DMS153 treated with DMSO at 0.1 percent for 48 hours (cell line): ENCODE data around the gene SORT1.
A peak's percentile ranks its signal among the peaks of the same experiment; 100 is the strongest.

Experiments used
- DNase-seq: peaks from one replicate; lab custom pipeline; 2025; ENCODE audit not compliant: unreplicated experiment; lab: John Stamatoyannopoulos, UW

SORT1 gene

GRCh38 chr1:109277434-109278204, 120.1 kb downstream of the SORT1 start:
- peak; percentile 33 for DNase-seq

GRCh38 chr1:109275706-109276345, 121.9 kb downstream of the SORT1 start:
- no peak for DNase-seq

GRCh38 chr1:109274533-109275476, 122.9 kb downstream of the SORT1 start:
- peak; percentile 40 for DNase-seq

DNA sequence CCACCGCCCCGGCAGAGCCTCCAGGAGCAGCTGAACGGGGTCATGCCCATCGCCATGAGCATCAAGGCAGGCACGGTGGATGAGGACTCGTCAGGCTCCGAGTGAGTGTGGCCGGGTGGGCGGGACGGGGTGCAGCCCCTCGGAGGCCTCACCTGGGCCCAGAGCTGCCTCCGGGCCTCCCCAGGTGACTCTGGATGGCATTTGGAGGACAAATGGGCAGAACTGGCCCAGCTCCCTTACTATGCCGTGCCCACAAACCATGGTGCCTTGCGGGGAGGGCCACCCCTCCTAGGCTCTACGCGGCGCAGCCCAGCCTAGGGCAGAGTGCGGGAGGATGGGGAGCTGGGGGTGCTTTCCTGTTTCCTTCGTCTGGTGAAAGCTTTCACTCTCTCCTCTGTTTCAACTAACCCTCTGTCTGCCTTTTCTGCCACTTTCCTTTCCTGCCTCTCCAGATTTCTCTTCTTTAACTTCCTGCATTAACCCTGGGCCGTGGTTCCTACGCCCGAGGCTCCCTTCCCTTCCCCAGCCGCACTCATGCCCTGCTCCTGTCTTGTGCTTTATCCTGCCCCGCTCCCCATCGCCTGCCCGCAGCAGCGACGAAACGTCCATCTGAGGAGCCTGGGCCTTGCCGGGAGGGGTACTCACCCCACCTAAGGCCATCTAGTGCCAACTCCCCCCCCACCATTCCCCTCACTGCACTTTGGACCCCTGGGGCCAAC, 124.0 kb downstream of the SORT1 start:
- DNase-seq: no peak

GRCh38 chr1:109272831-109273547, 124.7 kb downstream of the SORT1 start:
- no peak for DNase-seq

- no peak for DNase-seq
These were observed 125.5 kb downstream of the SORT1 start for GRCh38 chr1:109272021-109272799.

DNA sequence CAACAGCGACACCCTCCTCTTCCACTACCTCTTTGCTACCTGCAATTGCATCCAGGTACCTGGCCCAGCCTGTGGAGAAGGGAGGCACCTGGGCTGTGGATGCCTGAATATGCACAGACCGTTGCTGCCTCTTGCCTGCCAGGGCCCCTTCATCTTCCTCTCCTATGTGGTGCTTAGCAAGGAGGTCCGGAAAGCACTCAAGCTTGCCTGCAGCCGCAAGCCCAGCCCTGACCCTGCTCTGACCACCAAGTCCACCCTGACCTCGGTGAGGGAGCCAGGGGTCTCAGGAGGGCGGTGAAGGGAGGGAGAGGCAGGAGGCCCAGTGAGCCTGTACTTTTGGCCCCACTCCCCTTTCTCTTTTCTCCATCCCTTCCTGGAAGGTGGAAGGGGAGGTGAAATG, 126.3 kb downstream of the SORT1 start:
- DNase-seq: no peak

- no peak for DNase-seq
These were observed 126.9 kb downstream of the SORT1 start for GRCh38 chr1:109270623-109271317.

DNA sequence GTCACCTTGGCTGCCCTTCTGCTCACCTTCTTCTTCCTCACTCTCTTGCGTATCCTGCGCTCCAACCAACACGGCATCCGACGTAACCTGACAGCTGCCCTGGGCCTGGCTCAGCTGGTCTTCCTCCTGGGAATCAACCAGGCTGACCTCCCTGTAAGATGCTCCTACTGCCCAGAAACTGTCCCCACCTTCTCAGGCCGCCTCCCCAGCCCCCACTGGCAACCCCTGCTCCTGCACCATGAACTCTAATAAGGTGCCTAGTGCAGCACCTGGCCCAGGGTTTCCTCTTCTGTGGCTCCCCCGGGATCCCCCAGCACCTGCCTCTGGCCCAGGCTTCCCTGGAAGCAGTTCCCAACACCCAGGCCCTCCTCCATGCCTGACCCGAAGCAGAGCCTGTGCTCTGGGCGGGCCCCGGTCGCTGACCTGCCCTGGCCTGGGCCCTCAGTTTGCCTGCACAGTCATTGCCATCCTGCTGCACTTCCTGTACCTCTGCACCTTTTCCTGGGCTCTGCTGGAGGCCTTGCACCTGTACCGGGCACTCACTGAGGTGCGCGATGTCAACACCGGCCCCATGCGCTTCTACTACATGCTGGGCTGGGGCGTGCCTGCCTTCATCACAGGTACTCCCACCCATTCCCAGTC, 127.6 kb downstream of the SORT1 start:
- DNase-seq: no peak

DNA sequence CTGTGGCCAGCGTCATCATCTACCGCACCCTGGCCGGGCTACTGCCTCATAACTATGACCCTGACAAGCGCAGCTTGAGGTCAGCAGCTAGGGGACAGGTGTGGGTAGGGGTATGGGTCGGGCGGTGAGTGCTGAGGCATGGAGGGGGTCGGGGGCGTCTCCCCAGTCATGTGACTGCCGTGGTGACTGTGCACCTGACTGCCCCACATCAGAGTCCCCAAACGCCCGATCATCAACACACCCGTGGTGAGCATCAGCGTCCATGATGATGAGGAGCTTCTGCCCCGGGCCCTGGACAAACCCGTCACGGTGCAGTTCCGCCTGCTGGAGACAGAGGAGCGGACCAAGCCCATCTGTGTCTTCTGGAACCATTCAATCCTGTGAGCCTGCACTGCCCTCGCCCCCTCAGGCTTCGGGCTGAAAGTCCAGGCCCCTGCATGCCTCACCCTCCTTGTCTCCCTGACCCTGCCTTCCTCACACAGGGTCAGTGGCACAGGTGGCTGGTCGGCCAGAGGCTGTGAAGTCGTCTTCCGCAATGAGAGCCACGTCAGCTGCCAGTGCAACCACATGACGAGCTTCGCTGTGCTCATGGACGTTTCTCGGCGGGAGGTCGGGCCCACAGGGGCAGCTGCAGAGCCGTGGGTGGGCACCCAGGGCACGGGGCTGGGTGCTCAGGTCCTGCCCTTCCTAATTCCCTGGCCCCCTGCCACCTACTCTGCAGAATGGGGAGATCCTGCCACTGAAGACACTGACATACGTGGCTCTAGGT, 128.3 kb downstream of the SORT1 start:
- DNase-seq: no peak

DNA sequence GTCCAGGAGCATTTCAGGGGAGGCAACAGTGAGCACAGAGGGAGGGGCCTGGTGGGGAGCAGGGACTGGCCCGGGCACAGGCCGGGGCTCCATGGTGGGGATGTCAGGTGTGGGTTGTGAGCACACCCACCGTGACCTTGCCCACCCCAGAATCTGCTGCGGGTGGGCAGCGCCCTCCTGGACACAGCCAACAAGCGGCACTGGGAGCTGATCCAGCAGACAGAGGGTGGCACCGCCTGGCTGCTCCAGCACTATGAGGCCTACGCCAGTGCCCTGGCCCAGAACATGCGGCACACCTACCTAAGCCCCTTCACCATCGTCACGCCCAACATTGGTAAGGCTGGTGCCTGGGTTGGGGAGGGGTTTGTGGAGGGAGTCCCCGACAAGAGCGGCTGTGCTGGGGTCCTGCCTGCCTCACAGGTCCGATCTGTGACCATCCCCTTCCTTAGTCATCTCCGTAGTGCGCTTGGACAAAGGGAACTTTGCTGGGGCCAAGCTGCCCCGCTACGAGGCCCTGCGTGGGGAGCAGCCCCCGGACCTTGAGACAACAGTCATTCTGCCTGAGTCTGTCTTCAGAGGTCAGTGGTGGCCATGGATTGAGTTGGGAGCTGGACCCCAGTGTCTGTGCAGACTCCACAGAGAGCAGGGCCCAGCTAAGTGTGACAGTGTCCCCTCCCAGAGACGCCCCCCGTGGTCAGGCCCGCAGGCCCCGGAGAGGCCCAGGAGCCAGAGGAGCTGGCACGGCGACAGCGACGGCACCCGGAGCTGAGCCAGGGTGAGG, 129.1 kb downstream of the SORT1 start:
- no peak for DNase-seq

- DNase-seq: no peak
These were observed 129.9 kb downstream of the SORT1 start for GRCh38 chr1:109267743-109268300.

DNA sequence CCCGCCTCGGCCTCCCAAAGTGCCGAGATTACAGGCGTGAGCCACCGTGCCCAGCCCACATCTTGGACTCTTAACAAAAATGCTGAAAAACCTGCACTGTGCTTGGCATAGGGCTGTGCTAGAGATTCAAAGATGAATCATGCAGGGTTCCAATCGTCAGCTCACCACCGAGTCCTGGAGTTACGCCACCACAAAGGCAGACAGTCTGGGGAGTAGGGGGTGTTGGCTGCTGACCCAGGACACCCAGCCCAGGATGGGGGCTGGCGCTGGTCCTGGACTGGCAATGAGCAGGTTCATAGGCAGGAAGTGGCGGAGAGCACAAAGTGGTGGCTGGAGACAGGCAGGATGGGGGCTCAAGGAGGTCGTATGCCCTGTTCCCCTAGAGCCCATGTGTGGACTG, 130.8 kb downstream of the SORT1 start:
- no peak for DNase-seq

DNA sequence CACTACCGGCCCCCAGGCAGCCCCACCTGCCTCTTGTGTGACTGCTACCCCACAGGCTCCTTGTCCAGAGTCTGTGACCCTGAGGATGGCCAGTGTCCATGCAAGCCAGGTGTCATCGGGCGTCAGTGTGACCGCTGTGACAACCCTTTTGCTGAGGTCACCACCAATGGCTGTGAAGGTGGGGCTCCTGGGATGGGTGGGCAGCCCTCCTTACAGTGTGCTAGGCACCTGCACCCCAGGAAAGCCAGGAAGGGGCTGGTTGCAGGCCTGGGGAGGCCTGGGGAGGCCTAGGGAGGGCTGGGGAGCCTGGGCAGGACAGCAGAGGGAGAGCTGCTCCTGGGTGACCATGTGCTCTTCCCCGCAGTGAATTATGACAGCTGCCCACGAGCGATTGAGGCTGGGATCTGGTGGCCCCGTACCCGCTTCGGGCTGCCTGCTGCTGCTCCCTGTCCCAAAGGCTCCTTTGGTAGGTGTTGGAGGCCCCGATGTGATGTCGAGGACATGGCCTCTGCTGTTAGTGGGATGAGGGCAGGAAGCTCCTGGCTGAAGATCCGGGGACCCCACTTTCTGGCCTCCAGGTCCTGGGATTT, 131.9 kb downstream of the SORT1 start:
- DNase-seq: no peak

GRCh38 chr1:109265016-109265415, 132.7 kb downstream of the SORT1 start:
- DNase-seq: no peak

DNA sequence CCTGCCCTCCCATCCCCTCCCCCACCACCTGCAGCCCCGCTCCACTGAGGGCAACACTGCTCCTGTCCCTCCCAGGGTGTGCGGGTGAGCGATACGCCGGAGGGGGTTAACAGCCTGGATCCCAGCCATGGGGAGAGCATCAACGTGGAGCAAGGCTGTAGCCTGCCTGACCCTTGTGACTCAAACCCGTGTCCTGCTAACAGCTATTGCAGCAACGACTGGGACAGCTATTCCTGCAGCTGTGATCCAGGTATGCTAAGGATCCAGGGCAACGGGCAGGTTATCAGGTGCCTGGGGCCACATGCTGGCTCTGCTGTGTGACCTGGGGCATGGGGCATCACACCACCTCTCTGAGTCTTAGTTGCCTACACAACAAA, 133.4 kb downstream of the SORT1 start:
- no peak for DNase-seq
